DMS53 treated with DMSO at 0.1 percent for 48 hours (cell line): Measurements from ENCODE around the gene VTA1.
"Not testable (repeated sequence)": the region's sequence is repeated elsewhere in the genome, so short reads cannot be mapped to it uniquely, and the experiment has no call there.

Source experiments
- DNase-seq: peaks from one replicate; lab custom pipeline; 2025; ENCODE audit not compliant: unreplicated experiment; lab: John Stamatoyannopoulos, UW

The VTA1 gene

GRCh38 chr6:142167486-142167885, 20.4 kb downstream of the VTA1 start:
- DNase-seq: no peak

- peak; percentile 10 for DNase-seq
Measured at GRCh38 chr6:142171351-142171750, 24.3 kb downstream of the VTA1 start.

- peak; percentile 40 for DNase-seq
Measured at GRCh38 chr6:142172758-142173157, 25.7 kb downstream of the VTA1 start.

- DNase-seq: no peak
Measured at GRCh38 chr6:142173980-142174379, 26.9 kb downstream of the VTA1 start.

GRCh38 chr6:142174703-142175102, 27.6 kb downstream of the VTA1 start:
- no peak for DNase-seq

GRCh38 chr6:142178129-142178528, 31.1 kb downstream of the VTA1 start:
- DNase-seq: no peak

- DNase-seq: no peak
Measured at GRCh38 chr6:142182004-142182403, 34.9 kb downstream of the VTA1 start.

GRCh38 chr6:142183351-142183750, 36.3 kb downstream of the VTA1 start:
- DNase-seq: no peak

GRCh38 chr6:142184307-142184706, 37.2 kb downstream of the VTA1 start:
- DNase-seq: peak; percentile 64

- no peak for DNase-seq
Measured at GRCh38 chr6:142185641-142186040, 38.6 kb downstream of the VTA1 start.

GRCh38 chr6:142187209-142187608, 40.1 kb downstream of the VTA1 start:
- DNase-seq: peak; percentile 7

GRCh38 chr6:142188341-142188740, 41.3 kb downstream of the VTA1 start:
- DNase-seq: not testable (repeated sequence)

GRCh38 chr6:142189057-142189456, 42.0 kb downstream of the VTA1 start:
- no peak for DNase-seq

GRCh38 chr6:142192343-142192742, 45.3 kb downstream of the VTA1 start:
- DNase-seq: no peak

GRCh38 chr6:142193621-142194020, 46.6 kb downstream of the VTA1 start:
- DNase-seq: no peak

- peak; percentile 8 for DNase-seq
Measured at GRCh38 chr6:142195862-142196541, 48.9 kb downstream of the VTA1 start.

GRCh38 chr6:142200846-142201628, 54.0 kb downstream of the VTA1 start:
- no peak for DNase-seq

- peak; percentile 41 for DNase-seq
Measured at GRCh38 chr6:142207265-142207877, 60.3 kb downstream of the VTA1 start.

- DNase-seq: no peak
Measured at GRCh38 chr6:142210606-142211005, 63.5 kb downstream of the VTA1 start.

- DNase-seq: no peak
Measured at GRCh38 chr6:142213402-142213801, 66.3 kb downstream of the VTA1 start.

- DNase-seq: no peak
Measured at GRCh38 chr6:142218446-142218845, 71.4 kb downstream of the VTA1 start.

GRCh38 chr6:142222022-142222421, 75.0 kb downstream of the VTA1 start:
- DNase-seq: no peak
